COLO668 (cell line): ENCODE measurements around the gene RAD51B.

Experiments
- DNase-seq: peaks from one replicate; lab custom pipeline; 2025; ENCODE audit not compliant: unreplicated experiment; lab: John Stamatoyannopoulos, UW

RAD51B gene

GRCh38 chr14:68394118-68394763 lies 574.7 kb downstream of the RAD51B start:
- DNase-seq = no peak

GRCh38 chr14:68394764-68395143 lies 575.2 kb downstream of the RAD51B start:
- no peak for DNase-seq

GRCh38 chr14:68395604-68396003 lies 576.0 kb downstream of the RAD51B start:
- DNase-seq = no peak

- DNase-seq = no peak
Measured at GRCh38 chr14:68396461-68396860, 576.9 kb downstream of the RAD51B start.

- no peak for DNase-seq
Measured at GRCh38 chr14:68397371-68397811, 577.8 kb downstream of the RAD51B start.

GRCh38 chr14:68397822-68398221 lies 578.2 kb downstream of the RAD51B start:
- no peak for DNase-seq

- DNase-seq = no peak
Measured at GRCh38 chr14:68398370-68398769, 578.8 kb downstream of the RAD51B start.

GRCh38 chr14:68399971-68400370 lies 580.4 kb downstream of the RAD51B start:
- no peak for DNase-seq

- DNase-seq = no peak
Measured at GRCh38 chr14:68401317-68401716, 581.7 kb downstream of the RAD51B start.

GRCh38 chr14:68401855-68402254 lies 582.3 kb downstream of the RAD51B start:
- DNase-seq = no peak

- no peak for DNase-seq
Measured at GRCh38 chr14:68402525-68403101, 583.0 kb downstream of the RAD51B start.

GRCh38 chr14:68403191-68404145 lies 583.9 kb downstream of the RAD51B start:
- DNase-seq = no peak

GRCh38 chr14:68404146-68404527 lies 584.6 kb downstream of the RAD51B start:
- no peak for DNase-seq

- DNase-seq = no peak
Measured at GRCh38 chr14:68404652-68405183, 585.1 kb downstream of the RAD51B start.

- DNase-seq = no peak
Measured at GRCh38 chr14:68405961-68406360, 586.4 kb downstream of the RAD51B start.

GRCh38 chr14:68407285-68407684 lies 587.7 kb downstream of the RAD51B start:
- DNase-seq = no peak

GRCh38 chr14:68407825-68408224 lies 588.2 kb downstream of the RAD51B start:
- no peak for DNase-seq

- no peak for DNase-seq
Measured at GRCh38 chr14:68408680-68409079, 589.1 kb downstream of the RAD51B start.

- DNase-seq = no peak
Measured at GRCh38 chr14:68409387-68409786, 589.8 kb downstream of the RAD51B start.

GRCh38 chr14:68412505-68413465 lies 593.2 kb downstream of the RAD51B start:
- DNase-seq = no peak
